Vagina (tissue), 2 donors: Measurements from ENCODE around the gene BAZ1B. TPM values are rescaled to one million over a fixed set of nuclear protein-coding genes. Genes with fewer than 3 reads are reported as not detected.
A peak's percentile ranks its signal among the peaks of the same experiment; 100 is the strongest.

Experiments used
- DNase-seq, 2 donors: peaks; one replicate each; pipeline ENCODE4 v3.0.0-alpha.2; 2017; ENCODE audit errors: extremely low spot score in 2 of 2
- H3K27ac ChIP-seq: fragments of 200-600 bp; sonication (generic); one replicate; pipeline ENCODE4 v1.5.1; 2019
- H3K27me3 ChIP-seq: fragments of 200-600 bp; sonication (generic); one replicate; pipeline ENCODE4 v1.5.1; 2019
- H3K36me3 ChIP-seq, 2 donors: fragments of 200-600 bp; sonication (generic); one replicate each; pipeline ENCODE4 v1.5.1; 2017 to 2019
- H3K4me1 ChIP-seq: fragments of 200-600 bp; sonication (generic); one replicate; pipeline ENCODE4 v1.5.1; 2019
- H3K4me3 ChIP-seq, 2 donors: fragments of 200-600 bp; sonication (generic); 1 replicate in 1 of 2; 2 replicates in 1 of 2; pipeline ENCODE4 v1.5.1; 2016 to 2019
- H3K9me3 ChIP-seq: fragments of 200-600 bp; sonication (generic); one replicate; pipeline ENCODE4 v1.5.1; 2019
- POLR2A ChIP-seq, 2 donors: fragments of 450-650 bp; IDR thresholded peaks; one replicate each; pipeline ENCODE4 v1.6.1; 2017; ENCODE audit warnings: antibody characterized with exemption in 2 of 2, mild to moderate bottlenecking in 2 of 2, moderate library complexity in 2 of 2
- POLR2AphosphoS5 ChIP-seq, 2 donors: sonication (generic); formaldehyde crosslinking; IDR thresholded peaks; one replicate each; pipeline ENCODE4 v1.9.0; 2017; ENCODE audit warnings: antibody characterized with exemption in 2 of 2, mild to moderate bottlenecking in 2 of 2, low read depth in 1 of 2; ENCODE audit not compliant: insufficient read depth in 1 of 2
- intact Hi-C: fragments of 100-400 bp; cut with DNase I; formaldehyde crosslinking; loops from one replicate; pipeline ENCODE4 v1.15.1; 2023
- total RNA-seq: library from RNA; depleted of rRNA; stranded (reverse); fragments of >200 nt; gene quantifications from one replicate; pipeline ENCODE4 v1.2.3, GENCODE V29; 2016
- TF ChIP-seq, protein P1 (sequence below), 3 experiments: fragments of 450-650 bp in 2 of 3; fragments of 200-600 bp in 1 of 3; sonication (generic) in 1 of 3; IDR thresholded peaks; one replicate each; pipeline ENCODE4 v1.5.1; 2017 to 2019; ENCODE audit warnings: antibody characterized with exemption in 3 of 3, mild to moderate bottlenecking in 2 of 3, moderate library complexity in 2 of 3

Gene BAZ1B
- total RNA-seq, 1 donor from 2014 or later, result 45.4 TPM

GRCh38 chr7:73519867-73520672 is 2.0 kb downstream of the BAZ1B start:
- DNase-seq, result no peak
- peaks cover 0 to 20% of the 10 kb centered on the region in 2 donors for H3K36me3 ChIP-seq
- no peaks in the 10 kb centered on the region for H3K27me3 ChIP-seq
- no peak for TF ChIP-seq POLR2AphosphoS5 (IDR thresholded peaks at IDR 0.05; ENCODE audit: insufficient read depth in 1 of 2, low read depth in 1 of 2)
- TF ChIP-seq, protein P1, sequence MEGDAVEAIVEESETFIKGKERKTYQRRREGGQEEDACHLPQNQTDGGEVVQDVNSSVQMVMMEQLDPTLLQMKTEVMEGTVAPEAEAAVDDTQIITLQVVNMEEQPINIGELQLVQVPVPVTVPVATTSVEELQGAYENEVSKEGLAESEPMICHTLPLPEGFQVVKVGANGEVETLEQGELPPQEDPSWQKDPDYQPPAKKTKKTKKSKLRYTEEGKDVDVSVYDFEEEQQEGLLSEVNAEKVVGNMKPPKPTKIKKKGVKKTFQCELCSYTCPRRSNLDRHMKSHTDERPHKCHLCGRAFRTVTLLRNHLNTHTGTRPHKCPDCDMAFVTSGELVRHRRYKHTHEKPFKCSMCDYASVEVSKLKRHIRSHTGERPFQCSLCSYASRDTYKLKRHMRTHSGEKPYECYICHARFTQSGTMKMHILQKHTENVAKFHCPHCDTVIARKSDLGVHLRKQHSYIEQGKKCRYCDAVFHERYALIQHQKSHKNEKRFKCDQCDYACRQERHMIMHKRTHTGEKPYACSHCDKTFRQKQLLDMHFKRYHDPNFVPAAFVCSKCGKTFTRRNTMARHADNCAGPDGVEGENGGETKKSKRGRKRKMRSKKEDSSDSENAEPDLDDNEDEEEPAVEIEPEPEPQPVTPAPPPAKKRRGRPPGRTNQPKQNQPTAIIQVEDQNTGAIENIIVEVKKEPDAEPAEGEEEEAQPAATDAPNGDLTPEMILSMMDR (IDR thresholded peaks at IDR 0.05), result no peak
- no peak for TF ChIP-seq POLR2A (IDR thresholded peaks at IDR 0.05)
- peak overlapping the region; percentile 29 to 66 for H3K4me3 ChIP-seq
- peak overlapping the region; percentile 90 for H3K27ac ChIP-seq
- peaks cover 49% of the 10 kb centered on the region for H3K4me1 ChIP-seq
- no peaks in the 10 kb centered on the region for H3K9me3 ChIP-seq
- intact Hi-C loops, result loop anchor here (5.0 kb wide), 2 partner anchors 37 to 57 kb away; partner anchors contain the start of genes BCL7B and TBL2

DNA sequence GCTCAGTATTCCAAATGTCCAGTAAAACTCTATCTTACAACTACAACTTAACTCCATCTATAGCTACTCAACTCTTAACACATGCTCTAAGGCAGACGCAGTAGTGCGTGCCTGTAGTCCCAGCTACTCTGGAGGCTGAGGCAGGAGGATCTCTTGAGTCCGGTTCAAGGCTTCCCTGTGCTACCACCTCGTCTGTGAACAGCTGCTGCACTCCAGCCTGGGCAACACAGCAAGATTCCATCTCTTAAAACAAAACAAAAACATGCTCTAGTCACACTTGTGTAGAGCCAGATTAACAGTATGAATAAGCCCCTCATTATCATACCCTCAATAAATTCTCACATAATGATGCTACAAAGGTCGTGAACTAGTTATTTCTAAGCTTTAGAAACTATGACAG is 3.6 kb downstream of the BAZ1B start:
- Histone ChIP-seq H3K27me3 (no peaks in the 10 kb centered on the region), H3K4me1 (peaks cover 59% of the 10 kb centered on the region), H3K27ac (no peak overlapping the region), H3K9me3 (no peaks in the 10 kb centered on the region), H3K4me3 (no peak overlapping the region), H3K36me3 (peaks cover 0 to 25% of the 10 kb centered on the region in 2 donors)
- intact Hi-C loops, result no loop called here
- TF ChIP-seq POLR2AphosphoS5 (IDR thresholded peaks at IDR 0.05; ENCODE audit: insufficient read depth in 1 of 2, low read depth in 1 of 2) (no peak), POLR2A (IDR thresholded peaks at IDR 0.05) (no peak)
- TF ChIP-seq, protein P1 (IDR thresholded peaks at IDR 0.05), result no peak
- DNase-seq, result no peak

- no peak for DNase-seq
- TF ChIP-seq POLR2A (IDR thresholded peaks at IDR 0.05), result no peak
- TF ChIP-seq, protein P1 (IDR thresholded peaks at IDR 0.05), result no peak
- no peak for TF ChIP-seq POLR2AphosphoS5 (IDR thresholded peaks at IDR 0.05; ENCODE audit: insufficient read depth in 1 of 2, low read depth in 1 of 2)
- H3K4me1 ChIP-seq, result peaks cover 62% of the 10 kb centered on the region
- no peaks in the 10 kb centered on the region for H3K9me3 ChIP-seq
- no peak overlapping the region for H3K27ac ChIP-seq
- intact Hi-C loops, result no loop called here
- no peak overlapping the region for H3K4me3 ChIP-seq
- H3K27me3 ChIP-seq, result no peaks in the 10 kb centered on the region
- H3K36me3 ChIP-seq, result peaks cover 0 to 25% of the 10 kb centered on the region in 2 donors
Measured at GRCh38 chr7:73517241-73517995, 4.7 kb downstream of the BAZ1B start.

GRCh38 chr7:73515178-73515577 is 6.9 kb downstream of the BAZ1B start:
- no peak for DNase-seq
- no peak overlapping the region for H3K27ac ChIP-seq
- H3K9me3 ChIP-seq, result no peaks in the 10 kb centered on the region
- intact Hi-C loops, result no loop called here
- peaks cover 0 to 38% of the 10 kb centered on the region in 2 donors for H3K36me3 ChIP-seq
- no peak for TF ChIP-seq POLR2A (IDR thresholded peaks at IDR 0.05)
- H3K27me3 ChIP-seq, result no peaks in the 10 kb centered on the region
- no peak overlapping the region for H3K4me3 ChIP-seq
- H3K4me1 ChIP-seq, result peaks cover 57% of the 10 kb centered on the region

DNA sequence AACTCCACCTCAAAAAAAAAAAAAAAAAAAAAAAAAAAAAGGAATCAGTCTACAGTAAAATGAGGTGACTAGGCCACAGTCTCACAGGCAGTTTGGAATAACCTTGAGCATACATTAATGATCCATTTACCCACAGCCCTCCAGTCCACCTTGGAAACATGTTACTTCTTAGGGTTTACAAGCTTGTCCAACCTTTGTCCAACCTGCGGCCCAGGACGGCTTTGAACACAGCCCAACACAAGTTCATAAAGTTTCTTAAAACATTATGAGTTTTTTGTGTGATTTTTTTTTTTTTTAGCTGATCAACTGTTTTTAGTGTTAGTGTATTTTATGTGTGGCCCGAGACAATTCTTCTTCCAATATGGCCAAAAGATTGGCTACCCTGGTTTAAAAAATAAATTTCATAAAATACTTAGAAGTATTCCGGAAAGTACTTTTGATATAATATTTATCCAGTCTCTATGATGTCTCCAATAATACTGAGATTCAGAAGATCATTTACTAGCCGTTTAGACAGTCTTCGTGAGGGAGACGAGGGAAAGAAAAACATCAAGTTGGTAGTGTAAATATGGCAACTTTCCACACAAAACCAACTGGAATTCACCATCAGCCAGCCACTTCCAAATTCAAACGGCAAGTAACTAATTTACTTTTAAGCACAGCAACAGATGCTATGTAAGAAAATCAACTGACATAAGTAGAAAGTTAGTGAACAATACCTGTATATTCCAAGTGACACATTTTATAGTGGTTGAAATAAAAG is 9.9 kb downstream of the BAZ1B start:
- no peak for DNase-seq
- H3K36me3 ChIP-seq, result peaks cover 0 to 64% of the 10 kb centered on the region in 2 donors
- TF ChIP-seq, protein P1 (IDR thresholded peaks at IDR 0.05), result no peak
- TF ChIP-seq POLR2AphosphoS5 (IDR thresholded peaks at IDR 0.05; ENCODE audit: insufficient read depth in 1 of 2, low read depth in 1 of 2) (no peak), POLR2A (IDR thresholded peaks at IDR 0.05) (no peak)
- H3K4me1 ChIP-seq, result peaks cover 29% of the 10 kb centered on the region
- H3K4me3 ChIP-seq, result no peak overlapping the region
- no peaks in the 10 kb centered on the region for H3K27me3 ChIP-seq
- intact Hi-C loops, result no loop called here
- no peak overlapping the region for H3K27ac ChIP-seq
- H3K9me3 ChIP-seq, result no peaks in the 10 kb centered on the region
